Endothelial cell of hepatic sinusoid (primary cell): ENCODE measurements around the gene RAB39B.
"Not testable (repeated sequence)": the region's sequence is repeated elsewhere in the genome, so short reads cannot be mapped to it uniquely, and the experiment has no call there.

Experiments
- in situ Hi-C: cut with HindIII; loops from 2 replicates; pipeline ENCODE4 v1.10.0; 2017; ENCODE audit warnings: low sequenced_read_pairs

RAB39B gene

GRCh38 chrX:155263854-155264628, at the start of gene RAB39B:
TSS of gene RAB39B (minus strand) at chrX:155264491. CDS start at chrX:155264288, 203 bp downstream.
- in situ Hi-C loops = no loop called here

- in situ Hi-C loops = no loop called here
These were observed 49.5 kb upstream of the RAB39B start for GRCh38 chrX:155313766-155314165.

GRCh38 chrX:155293771-155294170, 29.5 kb upstream of the RAB39B start:
- in situ Hi-C loops = no loop called here

GRCh38 chrX:155279873-155280272, 15.6 kb upstream of the RAB39B start:
- in situ Hi-C loops = no loop called here

- in situ Hi-C loops = no loop called here
These were observed 6.7 kb upstream of the RAB39B start for GRCh38 chrX:155270969-155271368.

GRCh38 chrX:155267995-155268394, 3.7 kb upstream of the RAB39B start:
- in situ Hi-C loops = not testable (repeated sequence)

GRCh38 chrX:155266439-155266838, 2.1 kb upstream of the RAB39B start:
- in situ Hi-C loops = no loop called here

- in situ Hi-C loops = no loop called here
These were observed 1.1 kb downstream of the RAB39B start for GRCh38 chrX:155262970-155263754.

- in situ Hi-C loops = no loop called here
These were observed 4.5 kb downstream of the RAB39B start for GRCh38 chrX:155259752-155260151.

- in situ Hi-C loops = no loop called here
These were observed 12.9 kb downstream of the RAB39B start for GRCh38 chrX:155251391-155251790.

- in situ Hi-C loops = no loop called here
These were observed 16.8 kb downstream of the RAB39B start for GRCh38 chrX:155247497-155247896.

- in situ Hi-C loops = no loop called here
These were observed 17.5 kb downstream of the RAB39B start for GRCh38 chrX:155246748-155247147.

GRCh38 chrX:155242300-155242699, 22.0 kb downstream of the RAB39B start:
- in situ Hi-C loops = no loop called here

- in situ Hi-C loops = no loop called here
These were observed 26.6 kb downstream of the RAB39B start for GRCh38 chrX:155237719-155238118.

- in situ Hi-C loops = no loop called here
These were observed 28.4 kb downstream of the RAB39B start for GRCh38 chrX:155235891-155236290.

- in situ Hi-C loops = no loop called here
These were observed 33.1 kb downstream of the RAB39B start for GRCh38 chrX:155231163-155231562.

GRCh38 chrX:155225774-155226173, 38.5 kb downstream of the RAB39B start:
- in situ Hi-C loops = no loop called here

- in situ Hi-C loops = not testable (repeated sequence)
These were observed 40.5 kb downstream of the RAB39B start for GRCh38 chrX:155223746-155224145.

GRCh38 chrX:155221351-155221750, 42.9 kb downstream of the RAB39B start:
- in situ Hi-C loops = no loop called here

- in situ Hi-C loops = no loop called here
These were observed 45.5 kb downstream of the RAB39B start for GRCh38 chrX:155218777-155219176.

GRCh38 chrX:155216940-155217440, 47.3 kb downstream of the RAB39B start:
- in situ Hi-C loops = no loop called here
